GM21717 (cell line): ENCODE results near the gene KAZN.

Experiments used
- ATAC-seq: cut with Tn5 transposase; IDR thresholded peaks from one replicate; pipeline ENCODE4 v1.9.1; 2021; ENCODE audit warnings: mild to moderate bottlenecking, moderate library complexity; ENCODE audit not compliant: unreplicated experiment

KAZN gene

DNA sequence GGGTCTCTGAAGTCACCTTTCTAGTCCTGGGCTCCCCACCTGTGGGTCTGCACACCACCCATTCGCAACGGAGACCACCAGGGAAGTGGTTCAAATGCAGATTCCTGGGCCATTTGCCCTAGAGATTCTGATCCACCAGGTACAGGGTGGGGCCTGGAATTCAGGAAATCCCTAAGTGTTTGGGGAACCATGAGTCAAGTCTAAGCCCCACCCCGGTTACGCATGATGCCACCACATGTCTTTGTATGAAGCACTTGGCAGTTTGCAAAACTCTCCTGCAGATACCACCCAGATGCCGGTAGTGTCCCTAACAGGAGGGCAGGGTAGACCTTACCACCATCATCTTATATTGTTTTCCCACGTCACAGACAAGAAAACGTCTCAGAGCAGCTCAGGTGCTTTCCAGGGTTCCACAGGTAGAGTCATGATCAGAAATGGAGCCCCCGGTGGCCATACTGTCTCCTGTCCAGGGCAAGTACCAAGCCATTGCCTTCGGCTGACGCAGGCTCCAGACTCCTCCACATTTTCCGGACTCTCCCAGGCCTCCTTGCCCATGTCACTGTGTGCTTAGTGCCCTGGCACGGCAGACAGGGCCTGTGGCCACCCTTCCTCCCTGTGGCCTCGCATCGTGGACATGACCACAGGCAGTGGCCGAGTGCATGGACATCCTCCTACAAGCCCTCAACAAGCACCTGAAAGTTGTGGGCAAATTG, 465.9 kb downstream of the KAZN start:
- no peak for ATAC-seq

DNA sequence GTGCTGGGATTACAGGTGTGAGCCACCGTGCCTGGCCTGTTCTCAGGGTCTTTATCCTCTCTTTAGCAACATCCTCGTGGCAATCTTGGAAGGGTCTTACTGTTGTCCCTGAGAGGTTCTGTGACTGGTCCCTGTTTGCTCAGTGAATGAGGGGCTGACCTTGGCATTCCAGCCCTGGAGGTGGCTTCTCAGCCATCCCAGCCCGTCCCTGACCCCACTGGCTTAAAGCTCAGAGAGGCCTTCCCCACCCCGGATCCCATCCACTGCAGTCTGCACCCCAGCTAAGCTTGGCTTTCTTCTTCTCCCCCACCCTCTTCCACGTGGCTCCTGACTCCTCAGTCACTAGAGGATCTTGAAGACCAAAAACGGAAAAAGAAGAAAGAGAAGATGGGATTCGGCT, 466.8 kb downstream of the KAZN start:
- no peak for ATAC-seq

DNA sequence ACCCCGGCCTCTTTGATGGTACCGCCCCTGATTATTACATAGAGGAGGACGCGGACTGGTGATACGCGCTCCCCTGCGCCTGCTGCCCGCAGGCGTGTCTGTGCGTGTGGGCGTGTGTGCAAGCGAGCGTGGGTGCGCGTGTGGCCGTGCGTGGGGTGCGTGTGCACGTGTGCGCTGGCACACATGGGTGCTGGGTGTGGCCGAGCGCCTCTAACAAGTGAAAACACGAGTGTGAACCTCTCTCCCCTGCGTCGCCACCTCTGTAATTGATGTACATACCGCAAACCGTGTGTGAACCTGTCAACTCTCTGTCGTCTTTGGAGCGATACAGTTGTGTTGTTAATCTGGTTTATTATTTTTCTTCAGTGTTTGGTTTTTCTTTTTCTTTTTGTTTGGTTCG, 467.3 kb downstream of the KAZN start:
- no peak for ATAC-seq

DNA sequence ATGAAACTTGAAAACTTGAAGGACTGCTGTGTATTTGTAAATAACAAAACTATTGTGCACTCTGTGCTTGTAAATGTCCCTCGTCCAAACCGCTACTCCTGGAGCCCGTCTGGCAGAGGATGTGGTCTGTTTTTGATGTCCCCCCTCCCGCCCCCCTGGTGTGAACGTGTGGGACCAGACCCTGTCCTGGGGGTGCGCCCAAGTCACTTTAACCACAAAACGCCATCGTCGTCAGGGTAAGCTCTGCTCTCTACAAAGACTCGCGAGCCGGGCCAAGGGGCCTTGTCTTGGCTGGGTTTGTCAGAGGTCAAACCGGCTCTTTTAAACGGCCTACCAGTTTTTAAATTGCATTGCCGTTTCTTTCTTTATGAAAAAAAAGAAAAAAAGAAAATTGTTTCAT, 467.7 kb downstream of the KAZN start:
- ATAC-seq, result no peak

DNA sequence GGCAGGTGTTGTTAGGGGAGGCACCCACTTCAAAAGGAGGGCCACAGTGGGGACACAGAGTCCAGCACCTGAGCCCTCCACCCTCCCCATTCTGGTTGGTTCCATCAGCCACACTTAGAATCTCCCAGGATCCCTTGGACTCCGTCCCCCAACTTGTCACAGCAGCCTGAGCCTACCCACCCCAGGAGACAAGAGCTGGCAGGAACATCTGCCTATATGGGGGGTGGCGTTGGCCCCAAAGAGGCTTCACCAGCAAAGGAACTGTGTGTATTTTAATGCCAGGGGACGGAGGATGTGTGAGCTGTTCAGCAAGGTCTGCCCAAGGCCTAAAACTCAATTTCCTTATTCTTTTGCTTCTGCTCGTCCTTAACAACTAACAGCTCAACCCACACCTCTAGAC, 468.7 kb downstream of the KAZN start:
- no peak for ATAC-seq

DNA sequence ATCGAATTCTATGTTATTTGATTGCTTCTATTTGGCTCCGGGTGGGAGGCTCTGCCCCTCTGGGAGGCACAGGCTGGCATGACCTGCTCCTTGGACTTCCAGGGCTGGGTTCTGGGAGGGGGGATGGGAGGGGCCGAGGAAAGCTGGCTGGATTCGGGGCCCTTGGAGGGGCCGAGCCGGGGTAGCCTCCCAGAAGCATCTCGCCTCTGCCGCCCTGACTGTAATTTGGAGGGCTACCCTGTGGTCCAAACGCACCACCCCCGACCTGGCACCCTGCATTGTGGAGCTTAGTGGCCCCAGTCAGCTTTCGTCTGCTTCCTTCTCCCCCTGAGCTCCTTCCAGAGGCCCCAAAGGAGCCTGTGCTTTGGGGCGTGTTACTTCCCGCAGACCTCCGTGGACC, 469.7 kb downstream of the KAZN start:
- no peak for ATAC-seq

DNA sequence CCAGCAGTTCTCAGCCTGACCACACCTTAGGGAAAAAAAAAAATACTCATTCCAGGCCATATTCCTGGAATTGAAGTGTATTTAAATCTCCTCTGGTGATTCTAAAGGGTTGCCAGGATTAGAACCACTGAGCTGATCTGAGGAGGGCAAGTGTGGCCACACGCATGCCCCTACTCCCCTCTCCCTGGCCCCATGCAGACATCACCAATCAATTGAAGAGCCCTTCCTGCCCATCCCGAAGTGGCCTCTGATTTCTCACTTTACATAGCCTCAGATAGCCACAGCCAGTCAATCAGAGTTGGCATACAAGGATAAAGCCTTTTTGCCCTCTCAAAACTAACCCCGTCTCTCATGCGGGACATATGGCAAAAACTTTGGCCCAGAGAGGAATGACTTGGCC, 470.5 kb downstream of the KAZN start:
- ATAC-seq, result no peak

DNA sequence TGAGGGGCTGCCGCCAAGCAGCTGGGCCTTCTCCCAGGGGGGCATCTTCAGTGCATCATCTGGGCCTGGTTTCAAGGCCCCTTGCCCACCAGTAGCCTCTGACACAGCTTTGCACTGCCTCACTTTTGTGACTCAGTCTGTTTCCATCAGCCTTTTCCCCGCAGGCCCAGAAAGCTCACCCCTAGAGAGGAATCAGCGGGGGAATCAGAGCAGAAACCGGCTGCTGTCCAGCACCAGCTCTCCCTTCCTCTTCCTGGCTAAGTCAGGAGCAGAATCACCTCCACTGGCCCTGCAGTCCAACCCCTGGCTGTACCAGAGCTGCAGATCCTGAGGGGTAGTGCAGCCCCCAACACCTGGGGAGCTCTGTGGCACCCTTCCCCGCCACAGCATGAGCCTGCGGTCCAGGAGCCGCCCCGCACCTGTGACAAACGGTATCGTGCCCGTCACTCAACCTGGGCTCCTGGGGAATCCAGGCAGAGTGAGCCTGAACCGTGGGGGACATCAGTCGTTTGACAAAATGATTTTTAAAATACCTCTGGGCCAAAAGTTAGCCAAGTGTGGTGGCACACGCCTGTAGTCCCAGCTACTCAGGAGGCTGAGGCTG, 471.8 kb downstream of the KAZN start:
- no peak for ATAC-seq

DNA sequence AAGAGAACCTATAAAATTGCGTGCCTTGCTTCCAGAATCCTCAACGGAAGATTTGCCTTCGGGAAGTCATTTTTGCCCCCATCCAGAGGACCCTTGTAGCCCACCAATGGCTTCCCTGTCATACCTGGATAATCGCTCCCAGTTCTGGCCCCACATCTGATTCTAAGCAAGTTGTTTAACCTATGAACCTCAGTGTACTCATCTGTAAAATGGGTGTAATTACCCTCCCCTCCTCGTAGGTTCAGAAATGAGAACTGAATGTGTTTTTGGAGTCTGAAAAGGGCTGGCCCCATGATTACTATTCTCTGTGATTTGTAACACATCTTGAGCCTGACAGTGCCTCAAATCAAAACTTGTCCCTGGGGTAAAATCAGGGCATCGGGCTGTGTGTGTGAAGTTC, 473.5 kb downstream of the KAZN start:
- ATAC-seq, result no peak

DNA sequence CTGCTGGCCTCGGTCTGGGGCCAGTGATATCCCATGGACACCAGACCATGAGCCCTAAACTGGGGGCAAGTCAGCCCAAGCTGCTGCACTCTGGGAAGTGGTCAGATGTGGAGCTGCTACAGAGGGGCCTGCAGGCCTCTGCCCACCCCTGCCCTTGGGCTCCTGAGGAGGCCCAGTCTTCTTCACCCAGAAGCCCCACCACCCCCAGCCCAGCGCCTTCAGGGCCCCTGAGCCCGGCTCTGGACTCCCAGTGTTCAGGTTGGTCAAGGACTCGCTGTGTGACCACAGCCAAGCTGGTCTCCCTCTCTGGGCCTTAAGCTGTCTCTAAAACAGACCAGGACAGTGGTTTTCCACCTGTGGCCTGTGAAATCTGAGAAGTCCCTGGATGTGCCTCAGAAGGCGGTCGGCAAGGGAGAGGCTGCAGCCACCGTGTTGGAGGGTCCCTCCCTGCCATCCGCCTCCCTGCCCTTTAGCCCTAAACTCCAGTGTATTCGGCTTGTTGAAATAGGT, 475.4 kb downstream of the KAZN start:
- no peak for ATAC-seq

DNA sequence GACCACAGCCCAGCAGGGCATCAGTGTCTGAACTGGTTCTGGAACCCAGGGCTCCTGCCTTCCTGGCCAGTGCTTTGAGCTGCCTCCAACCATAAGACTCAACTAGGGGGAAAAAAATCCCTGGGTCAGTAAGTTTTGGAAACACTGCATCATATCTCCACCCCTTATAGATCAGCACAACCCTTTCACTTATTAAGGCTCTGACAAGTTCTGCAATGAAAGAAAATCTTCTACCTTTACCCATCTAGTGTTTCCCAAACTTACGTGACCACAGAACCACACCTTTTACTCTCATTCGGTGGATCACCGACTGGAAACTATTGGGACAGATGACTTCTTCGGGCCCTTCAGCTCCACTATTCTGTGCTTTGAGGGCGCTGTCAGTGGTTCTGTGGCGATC, 476.7 kb downstream of the KAZN start:
- no peak for ATAC-seq

DNA sequence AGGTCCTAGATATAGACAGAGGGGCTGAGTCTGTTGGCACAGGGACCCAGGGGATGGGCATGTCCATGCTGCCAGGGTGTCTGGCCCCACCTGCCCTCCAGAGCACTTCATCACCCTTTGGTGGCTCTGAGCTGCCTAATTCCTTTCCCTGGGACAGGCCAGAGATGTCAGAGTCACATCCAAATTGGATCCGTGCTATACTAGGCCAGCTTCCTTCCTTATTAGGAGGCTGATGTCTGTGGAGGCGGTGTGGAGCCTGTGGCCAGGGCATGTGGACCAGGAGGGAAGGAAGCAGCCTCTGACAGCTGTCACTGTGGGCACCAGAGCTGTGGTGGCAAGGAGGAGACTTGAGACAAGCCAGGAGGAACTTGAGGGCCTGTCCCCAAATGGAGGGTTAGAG, 477.3 kb downstream of the KAZN start:
- no peak for ATAC-seq

DNA sequence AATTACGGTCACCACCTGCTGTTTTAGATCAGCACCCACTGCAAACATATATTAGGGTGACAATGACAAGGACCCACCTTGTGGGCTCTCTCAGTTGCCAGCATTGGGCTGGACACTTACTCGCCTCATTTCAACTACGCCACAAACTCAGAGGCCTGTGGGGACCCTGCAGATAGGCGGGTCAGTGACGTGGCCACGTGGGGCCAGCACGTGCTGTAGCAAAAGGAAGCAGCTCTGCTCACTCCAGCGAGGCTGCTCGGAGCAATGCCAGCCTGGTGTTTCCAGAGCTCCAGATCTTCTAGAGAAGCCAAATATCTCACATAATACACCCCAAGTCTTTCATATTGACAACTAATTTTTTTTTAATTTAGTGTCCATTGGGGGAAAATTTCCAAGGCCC, 478.3 kb downstream of the KAZN start:
- no peak for ATAC-seq

DNA sequence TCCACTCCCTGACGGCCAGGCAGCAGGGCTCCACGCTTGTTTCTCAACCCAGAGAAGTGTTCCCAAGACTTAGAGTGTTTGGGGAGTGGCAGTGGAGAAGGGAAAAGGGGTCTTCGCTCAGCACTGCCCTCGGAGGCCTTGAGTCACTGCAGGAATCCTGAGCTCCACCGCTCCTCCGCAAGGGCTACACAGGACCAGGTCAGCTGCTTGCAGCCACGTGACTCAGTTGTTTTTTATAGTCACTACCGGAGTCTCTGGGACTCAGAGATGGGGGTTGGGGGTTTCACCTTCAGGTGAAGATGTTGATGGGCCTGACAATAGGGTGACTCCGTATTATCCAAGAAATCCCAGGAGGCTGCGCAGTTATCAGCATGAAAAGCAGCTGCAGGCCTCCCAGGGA, 478.9 kb downstream of the KAZN start:
- ATAC-seq, result no peak

DNA sequence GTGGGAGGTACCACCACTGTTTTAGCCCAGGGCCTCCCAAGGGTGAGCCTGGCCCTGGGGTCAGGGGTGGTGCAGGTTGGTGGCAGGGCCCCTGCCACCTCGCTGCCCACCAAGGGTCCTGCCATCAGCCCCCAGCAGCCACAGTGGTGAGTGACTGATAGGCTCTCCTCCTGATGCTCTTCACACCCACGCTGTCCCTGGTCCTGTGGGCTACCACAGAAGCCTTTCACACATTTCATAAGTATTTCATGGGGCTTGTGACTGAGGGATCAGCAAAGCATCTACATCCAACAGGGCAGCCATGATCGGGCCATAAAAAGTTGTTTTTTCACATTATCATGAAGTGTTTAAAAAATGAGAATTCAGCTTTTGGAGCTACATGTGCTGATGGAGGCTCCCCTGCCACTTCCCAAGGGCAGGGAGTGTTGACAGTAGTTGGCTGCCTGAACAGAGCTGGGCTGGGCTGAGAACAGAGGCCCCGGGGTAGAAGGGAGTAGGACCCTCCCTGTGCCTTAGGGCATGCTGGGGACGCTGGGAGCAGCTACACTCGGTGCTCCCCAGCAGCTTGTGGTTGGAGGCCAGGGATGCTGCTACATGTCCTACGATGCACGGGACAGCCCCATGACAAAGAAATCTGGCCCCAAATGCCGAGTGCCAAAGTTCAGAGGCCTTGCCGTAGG, 482.0 kb downstream of the KAZN start:
- no peak for ATAC-seq

DNA sequence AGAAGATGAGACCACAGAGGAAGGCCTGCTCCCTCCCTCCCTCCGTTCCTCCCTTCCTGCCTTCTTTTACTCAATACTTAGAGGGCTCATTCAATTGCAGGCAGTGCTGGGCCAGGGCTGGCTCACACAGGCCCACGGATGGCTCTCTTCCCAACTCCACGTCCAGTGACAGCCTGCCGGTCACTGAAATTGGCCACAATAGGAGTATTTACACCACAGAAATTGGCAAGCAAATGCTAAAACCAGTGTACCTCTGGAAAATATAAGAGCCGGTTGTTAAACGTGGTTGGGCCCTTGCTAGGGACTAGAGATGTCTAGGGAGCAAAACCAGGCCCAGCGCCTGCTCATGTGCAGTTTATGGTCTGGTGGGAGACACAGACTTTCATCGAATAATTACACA, 482.6 kb downstream of the KAZN start:
- ATAC-seq, result no peak

DNA sequence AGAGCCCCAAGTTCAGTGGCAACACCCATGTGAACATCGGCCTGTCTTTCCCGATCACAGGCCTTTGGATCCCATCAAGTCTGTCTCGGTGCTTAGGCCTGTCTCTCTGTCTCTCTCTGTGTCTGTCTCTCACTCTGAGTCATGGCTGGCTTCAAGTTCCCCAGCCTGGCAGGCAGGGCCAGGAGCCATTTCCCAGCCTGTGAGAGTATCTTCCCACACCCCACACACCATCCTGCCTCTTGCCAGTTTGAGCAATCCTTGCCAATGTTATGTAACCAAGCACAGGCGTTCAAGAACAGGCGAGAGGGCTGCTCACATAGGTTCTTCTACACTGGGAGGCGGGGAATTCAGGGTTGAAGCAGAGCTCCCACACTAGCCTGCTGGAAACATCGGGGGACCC, 485.1 kb downstream of the KAZN start:
- no peak for ATAC-seq

DNA sequence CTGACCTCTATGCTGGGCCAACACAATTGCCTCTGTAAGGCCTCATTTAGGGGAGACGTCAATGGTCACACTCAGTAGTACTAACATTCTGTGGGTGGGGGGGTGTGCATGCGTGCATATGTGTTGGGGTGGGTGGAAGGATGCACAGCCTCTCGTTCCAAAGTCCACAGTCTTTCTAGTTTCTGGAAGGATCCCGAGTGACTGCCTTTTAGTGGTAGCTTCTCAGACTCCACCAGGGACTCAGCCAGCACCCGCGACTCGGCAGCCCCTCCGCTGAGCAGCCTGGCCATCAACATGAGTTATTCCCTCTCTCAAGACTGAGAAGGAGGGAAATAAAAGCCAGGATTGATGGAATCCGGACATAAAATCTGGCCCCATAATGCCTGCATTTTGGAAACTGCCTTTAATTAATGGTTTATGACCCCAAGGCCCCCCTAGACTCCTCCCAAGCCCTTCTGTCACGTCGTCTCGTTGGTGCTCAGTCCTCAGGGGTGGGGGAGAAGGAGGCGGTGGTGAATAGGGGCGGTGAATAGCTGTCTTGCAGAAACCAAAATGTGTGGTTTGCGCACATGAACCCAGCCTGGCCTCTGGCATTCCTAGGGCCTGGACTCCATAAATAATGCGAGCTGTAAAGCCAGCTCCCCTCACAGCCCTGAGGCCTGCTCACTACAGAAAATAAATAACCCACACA, 489.9 kb downstream of the KAZN start:
- no peak for ATAC-seq

DNA sequence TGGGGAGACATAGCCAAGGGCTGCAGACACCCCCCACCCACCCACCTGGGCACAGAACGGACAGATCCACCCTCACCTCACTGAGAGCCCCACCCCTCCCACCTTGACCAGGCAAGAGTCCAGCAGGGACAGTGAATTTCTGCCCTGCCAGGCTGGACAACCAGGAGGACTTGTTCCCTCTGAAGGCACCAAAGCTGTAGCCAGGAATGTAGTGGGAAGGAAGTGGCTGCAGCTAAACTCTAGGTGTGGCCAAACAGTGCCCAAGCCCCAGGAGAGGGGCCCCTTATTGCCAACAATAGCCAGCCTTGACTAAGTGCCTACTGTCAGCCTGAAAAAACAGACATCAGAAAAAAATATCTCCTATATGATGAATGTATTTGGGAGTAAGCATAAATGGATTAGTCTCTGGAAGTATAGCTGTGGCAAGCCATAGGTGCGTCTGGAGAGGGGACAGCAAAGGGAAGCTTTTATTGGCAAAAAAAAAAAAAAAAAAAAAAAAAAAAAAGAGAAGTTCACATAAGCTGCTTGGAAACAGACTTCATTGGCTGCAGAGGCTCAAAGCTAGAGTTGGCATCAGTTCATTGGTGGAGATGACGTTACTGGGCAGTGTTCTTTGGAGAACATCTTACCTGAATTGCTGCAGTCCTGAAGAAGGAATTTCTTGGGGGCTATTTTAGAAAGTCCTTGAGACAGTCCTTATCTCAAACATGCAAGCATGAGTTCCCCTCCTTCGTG, 490.9 kb downstream of the KAZN start:
- ATAC-seq, result no peak

DNA sequence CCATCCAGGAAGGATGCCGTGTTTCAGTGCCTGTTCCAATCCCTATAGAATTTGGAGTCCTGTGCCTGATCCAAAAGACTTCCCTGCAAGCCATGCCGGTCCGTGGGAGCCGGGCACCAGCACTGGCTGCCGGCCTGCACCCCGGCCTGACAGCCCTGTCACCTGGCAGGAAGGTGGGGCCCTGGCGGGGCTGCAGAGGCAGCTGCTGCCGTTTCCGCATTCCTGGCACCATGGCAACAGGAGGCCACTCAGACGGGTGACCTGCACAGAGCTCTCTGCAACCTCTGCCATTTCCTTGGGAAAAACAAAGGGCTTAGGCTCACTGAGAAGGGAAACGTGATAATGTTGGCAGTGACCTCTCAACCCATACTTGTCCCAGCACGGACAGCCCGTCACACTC, 491.9 kb downstream of the KAZN start:
- no peak for ATAC-seq

DNA sequence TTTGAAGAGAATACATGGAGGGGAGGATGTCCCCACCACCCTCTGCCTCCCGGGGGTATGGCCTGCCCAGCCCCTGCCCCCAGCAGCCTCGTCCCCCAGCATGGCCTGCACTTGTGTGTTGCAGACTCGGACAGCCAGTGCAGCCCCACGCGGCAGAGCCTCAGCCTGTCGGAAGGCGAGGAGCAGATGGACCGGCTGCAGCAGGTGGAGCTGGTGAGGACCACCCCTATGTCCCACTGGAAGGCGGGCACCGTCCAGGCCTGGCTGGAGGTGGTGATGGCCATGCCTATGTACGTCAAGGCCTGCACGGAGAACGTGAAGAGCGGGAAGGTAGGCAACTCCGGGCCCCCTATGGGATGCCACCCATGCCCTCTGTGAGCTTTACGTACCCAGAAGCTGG, 495.6 kb downstream of the KAZN start:
- ATAC-seq, result no peak
